Hindlimb muscle (tissue), 1 donor: ENCODE data around the gene DNHD1. TPM values are rescaled to one million over a fixed set of nuclear protein-coding genes. Genes with fewer than 3 reads are reported as not detected.

Source experiments
- DNase-seq: peaks from one replicate; pipeline ENCODE4 v3.0.0-alpha.2; 2013
- polyA plus RNA-seq: library from polyadenylated mRNA; unstranded; fragments of 120-200 nt; gene quantifications from one replicate; pipeline ENCODE4 v1.2.1, GENCODE V29; 2013; ENCODE audit not compliant: insufficient read length

DNHD1 gene
- polyA plus RNA-seq, 1 donor: 8.8 TPM

GRCh38 chr11:6596239-6596877 lies 99.3 kb downstream of the DNHD1 start:
- DNase-seq: no peak

DNA sequence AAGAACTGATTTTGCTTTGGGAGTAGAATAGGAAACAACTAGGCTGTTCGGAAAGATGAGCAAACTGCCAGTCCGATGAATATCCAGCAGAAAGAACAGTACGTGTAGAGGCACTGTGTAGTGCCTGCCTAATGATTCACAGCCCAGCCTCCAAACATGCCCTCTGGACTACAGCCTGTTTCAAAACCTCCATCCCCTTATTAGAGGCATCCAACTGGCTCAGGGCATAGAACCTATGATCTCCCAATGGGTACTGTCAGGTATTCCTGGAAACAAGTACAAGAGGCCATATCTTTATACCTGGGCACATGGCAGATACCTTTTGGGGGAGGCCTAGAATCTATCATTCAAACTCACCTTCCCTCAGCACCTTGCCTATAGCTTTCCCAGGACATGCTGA lies 101.5 kb downstream of the DNHD1 start:
- DNase-seq: no peak

- no peak for DNase-seq
Observed at GRCh38 chr11:6599449-6599848, 102.4 kb downstream of the DNHD1 start.

DNA sequence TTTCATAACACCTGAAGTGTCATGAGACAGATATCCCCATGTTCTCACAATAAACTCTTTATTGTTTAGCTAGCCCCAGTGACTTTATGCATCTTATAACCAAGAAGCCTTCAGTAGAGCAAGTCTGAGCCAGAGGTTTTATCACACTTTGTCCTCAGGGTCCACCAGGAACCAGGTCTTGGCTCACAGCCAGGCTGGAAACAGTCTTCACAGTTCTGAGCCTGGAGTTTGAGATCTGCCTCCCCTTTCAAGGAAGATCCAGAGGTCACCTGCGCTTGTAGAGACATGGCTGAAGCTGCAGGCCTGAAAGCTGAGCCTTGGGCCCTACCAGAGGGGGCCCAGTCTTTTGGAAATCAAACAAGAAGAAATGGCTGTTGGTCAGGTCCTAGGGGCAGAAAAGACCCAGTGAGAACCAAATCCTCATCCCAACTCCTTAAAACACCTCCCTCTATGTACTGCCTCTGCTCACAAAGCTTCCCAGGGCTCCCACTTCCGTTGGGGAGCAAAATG lies 102.9 kb downstream of the DNHD1 start:
- no peak for DNase-seq

DNA sequence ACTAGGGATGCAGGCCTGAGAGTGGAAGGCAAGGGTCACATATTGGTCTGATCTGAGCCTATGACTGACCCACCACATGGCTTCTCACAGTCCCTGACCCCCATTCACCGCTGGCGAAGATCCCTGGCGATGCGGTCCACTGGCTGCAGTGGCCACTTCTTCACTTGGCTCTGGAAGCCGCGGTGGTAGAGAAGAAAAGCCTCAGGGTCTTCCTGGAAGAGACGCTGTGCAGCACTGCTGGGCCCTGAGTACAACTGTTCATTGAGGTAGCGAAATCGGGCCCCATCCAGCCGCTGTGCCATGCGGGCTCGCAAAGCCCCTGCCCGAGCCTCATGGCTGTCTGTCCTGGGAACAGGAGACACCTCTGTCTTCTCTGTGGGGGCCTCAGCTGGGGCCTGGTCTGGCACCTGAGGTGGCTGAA lies 104.0 kb downstream of the DNHD1 start:
- no peak for DNase-seq

GRCh38 chr11:6602096-6602940 lies 105.2 kb downstream of the DNHD1 start:
- no peak for DNase-seq

GRCh38 chr11:6603287-6604080 lies 106.4 kb downstream of the DNHD1 start, which contains the start of the genes ILK and RRP8:
TSS of gene ILK (plus strand) at chr11:6603774. CDS start at chr11:6604272, 498 bp downstream.
TSS of gene RRP8 (minus strand) at chr11:6603616. CDS start at chr11:6603502, 114 bp downstream.
- DNase-seq: peak; percentile 92

- peak; percentile 57 for DNase-seq
Observed at GRCh38 chr11:6604081-6604626, 107.1 kb downstream of the DNHD1 start.

- DNase-seq: no peak
Observed at GRCh38 chr11:6604790-6605189, 107.7 kb downstream of the DNHD1 start.

DNA sequence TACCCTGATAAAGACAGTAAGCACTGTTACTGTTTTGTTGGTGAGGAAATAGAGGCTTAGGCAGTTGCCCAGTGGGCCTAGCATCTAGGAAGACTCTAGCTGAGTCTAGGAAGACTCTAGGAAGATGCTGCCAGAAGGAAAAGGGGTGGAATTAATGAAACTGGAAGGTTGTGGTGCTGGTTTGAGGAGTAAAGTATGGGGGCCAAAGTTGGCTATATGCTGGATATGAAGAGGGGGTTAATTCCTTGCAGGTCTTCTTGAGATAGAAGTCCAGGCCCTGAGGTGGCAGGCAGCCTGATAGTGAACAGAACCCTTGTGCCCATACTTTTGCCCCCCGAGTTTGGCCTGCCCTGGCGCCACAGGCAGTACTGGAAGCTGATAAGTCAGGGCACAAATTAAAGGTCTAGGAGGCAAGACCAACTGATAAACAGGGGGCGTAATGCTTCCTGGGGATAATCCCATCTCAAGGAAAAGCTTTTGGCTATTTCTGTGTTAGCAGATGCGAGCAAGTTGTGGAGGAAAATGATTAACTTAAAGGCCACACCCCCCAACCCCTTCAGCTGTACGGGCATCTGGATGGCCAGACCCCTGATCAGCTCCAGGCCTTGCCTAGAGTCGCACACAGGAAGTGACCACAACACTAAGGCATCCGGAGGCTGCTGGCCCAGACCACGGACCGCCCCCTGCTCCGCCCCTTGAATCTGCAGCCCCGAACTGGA lies 109.5 kb downstream of the DNHD1 start:
- peak; percentile 94 for DNase-seq

DNA sequence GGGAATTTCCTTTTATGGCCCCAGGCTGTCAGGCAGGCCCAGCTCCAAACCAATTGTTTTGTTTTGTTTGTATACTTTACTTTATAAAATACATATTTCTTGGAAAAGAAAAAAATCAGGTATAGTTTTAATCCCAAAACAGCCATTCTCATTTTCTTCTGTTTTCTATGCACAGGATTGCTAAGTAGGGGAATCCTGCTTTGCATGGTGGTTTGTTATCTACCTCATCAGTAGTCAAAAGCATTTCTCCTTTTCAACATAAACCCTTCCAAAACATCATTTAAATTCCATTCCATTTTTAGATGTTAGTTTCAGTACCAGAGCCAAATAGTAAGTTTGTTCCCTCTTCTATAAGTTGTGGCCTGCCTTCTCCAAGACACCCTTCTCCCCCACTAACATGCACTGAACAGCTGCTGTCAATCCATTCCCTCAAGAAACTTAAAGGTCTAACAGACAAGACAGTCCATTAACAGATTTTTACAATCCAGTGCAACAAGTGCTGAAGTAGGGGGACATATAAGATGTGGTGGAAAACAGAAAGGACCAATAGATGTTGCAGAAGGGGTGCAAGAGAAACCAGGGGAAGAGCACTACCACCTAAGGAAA lies 110.2 kb downstream of the DNHD1 start:
- no peak for DNase-seq

GRCh38 chr11:6608011-6608410 lies 110.9 kb downstream of the DNHD1 start:
- DNase-seq: no peak

DNA sequence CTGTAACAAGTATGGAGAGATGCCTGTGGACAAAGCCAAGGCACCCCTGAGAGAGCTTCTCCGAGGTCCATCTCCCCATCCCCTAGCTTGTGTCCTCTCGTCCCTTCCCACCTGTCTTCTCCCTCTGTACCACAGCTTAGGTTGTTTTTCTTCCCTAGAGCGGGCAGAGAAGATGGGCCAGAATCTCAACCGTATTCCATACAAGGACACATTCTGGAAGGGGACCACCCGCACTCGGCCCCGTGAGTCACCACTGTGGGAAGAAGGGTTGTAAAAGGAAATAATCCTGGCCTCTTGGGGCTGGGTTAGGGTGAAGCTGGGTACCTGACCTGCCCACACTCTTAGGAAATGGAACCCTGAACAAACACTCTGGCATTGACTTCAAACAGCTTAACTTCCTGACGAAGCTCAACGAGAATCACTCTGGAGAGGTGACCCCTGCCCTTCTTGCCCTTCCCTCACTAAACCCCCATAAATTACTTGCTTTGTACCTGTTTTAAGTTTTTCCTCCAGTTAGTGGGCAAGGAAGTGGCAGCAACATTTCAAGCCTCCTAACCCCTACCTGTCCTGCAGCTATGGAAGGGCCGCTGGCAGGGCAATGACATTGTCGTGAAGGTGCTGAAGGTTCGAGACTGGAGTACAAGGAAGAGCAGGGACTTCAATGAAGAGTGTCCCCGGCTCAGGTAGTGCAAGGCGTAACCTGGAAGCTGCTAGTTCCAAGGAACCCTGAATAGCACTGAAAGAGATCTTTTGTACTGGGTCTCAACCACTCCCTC lies 111.8 kb downstream of the DNHD1 start:
- DNase-seq: no peak

- DNase-seq: no peak
Observed at GRCh38 chr11:6609502-6610015, 112.5 kb downstream of the DNHD1 start.

DNA sequence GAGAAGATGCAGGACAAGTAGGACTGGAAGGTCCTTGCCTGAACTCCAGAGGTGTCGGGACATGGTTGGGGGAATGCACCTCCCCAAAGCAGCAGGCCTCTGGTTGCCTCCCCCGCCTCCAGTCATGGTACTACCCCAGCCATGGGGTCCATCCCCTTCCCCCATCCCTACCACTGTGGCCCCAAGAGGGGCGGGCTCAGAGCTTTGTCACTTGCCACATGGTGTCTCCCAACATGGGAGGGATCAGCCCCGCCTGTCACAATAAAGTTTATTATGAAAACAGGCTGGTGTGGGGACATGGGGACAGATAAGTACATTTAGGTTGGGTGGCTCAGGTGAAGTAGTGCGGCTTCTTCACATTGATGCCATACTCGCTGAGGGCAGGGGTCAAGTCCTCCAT lies 113.5 kb downstream of the DNHD1 start:
- DNase-seq: no peak

DNA sequence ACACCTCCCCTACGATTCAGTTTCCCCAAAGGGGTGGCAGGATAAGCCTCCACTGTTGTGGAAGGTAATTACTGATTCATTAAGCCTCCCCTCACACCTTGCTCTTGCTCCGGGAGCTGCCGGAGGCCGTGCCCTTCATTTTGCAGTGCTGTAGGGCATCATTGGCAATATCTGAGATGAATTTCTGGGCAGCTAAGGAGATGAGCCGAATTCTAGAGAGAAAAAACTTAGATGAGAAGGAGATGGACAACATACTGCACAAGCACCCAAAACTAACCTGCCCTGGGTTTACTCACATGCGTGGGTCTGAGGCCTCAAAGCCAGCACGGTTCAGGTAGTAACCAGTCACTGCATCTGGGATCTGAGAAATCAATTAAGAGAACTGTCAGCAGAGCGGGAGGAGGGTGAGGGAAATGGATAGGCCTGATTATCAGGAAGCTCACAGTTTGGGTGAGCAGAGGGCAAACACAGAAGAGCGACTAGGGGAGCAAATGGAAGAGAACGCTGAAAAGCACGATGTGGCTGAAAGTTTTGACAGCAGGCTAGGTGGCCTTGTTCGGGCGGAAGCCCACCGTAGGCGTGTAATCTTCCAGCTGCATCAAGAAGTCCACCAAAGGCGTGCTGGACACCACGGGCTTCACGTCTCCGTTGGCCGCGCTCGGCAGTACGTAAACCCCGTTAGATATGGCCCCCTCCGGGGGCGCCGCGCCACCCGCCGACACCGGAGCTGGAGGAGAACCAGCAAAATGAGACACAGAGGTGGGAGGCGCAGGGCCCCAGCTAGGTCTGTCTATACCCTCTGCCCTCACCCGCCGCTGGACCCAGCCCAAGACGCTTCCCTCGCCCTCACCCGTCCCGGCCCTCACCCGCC lies 114.2 kb downstream of the DNHD1 start:
- DNase-seq: no peak

GRCh38 chr11:6611963-6612212 lies 114.8 kb downstream of the DNHD1 start:
- DNase-seq: no peak

GRCh38 chr11:6612213-6613041 lies 115.3 kb downstream of the DNHD1 start, which contains the start of gene TAF10:
TSS of gene TAF10 (minus strand) at chr11:6612216. CDS start at chr11:6612189, 27 bp downstream.
- DNase-seq: peak; percentile 95
